GM15510 (cell line): ENCODE data around the gene MTHFD2.

Source experiments
- POLR2A ChIP-seq: IDR thresholded peaks from 3 replicates; pipeline ENCODE4 v1.6.1; 2011; ENCODE audit warnings: borderline replicate concordance; ENCODE audit not compliant: insufficient read length; ENCODE audit errors: extremely low read depth

MTHFD2 gene

DNA sequence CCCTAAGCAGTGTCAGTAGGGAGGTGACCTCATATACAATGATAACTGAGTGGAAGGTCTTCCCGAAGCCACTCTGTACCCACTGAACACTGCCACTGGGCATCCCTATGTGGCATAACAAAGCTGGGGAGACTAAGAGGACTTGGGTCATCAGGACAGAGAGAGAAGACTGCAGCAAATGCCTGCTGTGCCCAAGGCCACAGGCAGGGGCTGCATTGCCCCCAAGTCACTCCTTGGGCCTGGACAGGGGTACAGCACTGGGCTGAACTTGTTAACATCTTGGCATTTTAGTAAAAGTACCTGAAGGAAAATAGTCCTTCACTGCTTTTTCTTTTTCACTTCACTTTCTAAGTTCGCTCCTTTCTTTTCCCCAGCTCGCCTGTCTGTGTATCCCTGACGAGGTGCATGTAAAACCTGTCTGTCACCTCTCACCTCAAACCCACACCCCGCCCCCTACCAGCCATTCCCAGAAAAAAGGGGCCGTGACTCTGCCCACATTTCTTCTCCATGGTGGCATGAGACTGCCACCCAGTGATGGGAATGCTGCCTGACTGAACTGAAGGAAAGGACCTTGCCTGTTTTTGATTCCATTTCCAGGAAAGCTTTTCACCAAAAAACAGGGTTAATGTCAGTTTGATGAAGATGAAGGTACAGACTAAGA is 62.9 kb downstream of the MTHFD2 start:
- TF ChIP-seq POLR2A: no peak

DNA sequence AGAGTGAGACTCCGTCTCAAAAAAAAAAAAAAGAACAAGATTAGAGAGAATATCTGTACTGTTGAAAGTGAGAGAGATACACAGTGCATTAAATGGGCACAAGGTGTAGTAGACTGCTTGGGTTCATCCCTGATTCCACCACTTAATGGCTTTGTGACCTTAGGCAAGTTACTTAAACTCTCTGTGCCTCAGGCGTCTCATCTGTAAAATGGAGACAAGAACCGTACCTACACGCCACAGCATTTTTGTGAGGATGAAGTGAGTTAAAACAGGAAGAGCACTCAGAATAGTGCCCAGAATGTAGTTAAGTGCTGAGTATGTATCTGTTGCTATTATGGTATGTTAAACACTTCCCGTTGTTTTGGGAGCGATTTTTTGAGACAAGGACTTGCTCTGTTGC is 64.3 kb downstream of the MTHFD2 start:
- no peak for TF ChIP-seq POLR2A

DNA sequence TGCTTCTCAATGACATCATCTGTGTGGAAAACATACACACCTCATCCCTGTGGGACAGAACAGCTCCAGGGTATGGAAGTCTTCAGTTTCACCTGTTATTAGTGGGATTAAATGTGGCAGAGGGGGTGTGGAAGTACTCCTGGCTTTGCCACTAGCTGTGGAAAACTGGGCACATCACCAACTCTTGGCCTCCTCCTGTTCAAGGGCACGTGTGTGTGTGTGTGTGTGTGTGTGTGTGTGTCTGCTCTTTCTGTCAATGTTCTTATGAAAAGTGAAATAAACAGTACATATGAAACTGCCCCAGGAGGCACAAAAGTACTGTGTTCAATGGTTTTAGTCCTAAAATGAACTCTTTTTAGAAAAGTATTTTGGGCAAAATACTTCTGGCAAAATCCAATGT is 65.9 kb downstream of the MTHFD2 start:
- TF ChIP-seq POLR2A: no peak

DNA sequence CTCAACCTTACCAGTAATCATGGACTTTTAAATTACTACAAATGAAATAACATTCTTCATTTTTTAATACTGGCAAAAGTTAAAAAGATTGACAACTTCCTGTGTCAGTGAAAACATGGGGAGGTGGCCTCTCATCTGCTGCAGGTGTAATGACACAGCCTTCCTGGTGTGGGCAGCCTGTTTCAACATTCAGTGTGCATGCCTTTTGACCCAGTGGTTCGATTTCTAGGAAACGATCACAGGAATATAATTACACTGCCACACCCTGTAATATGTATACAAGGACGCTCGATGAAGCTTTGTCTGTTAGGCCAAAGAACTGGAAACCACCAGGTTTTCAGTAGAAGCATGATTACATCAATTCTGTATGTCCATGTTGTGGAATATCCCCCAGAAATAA is 68.7 kb downstream of the MTHFD2 start:
- no peak for TF ChIP-seq POLR2A
